GM19397 (cell line): ENCODE measurements around the gene SCRN2.

Source experiments
- ATAC-seq: cut with Tn5 transposase; IDR thresholded peaks from one replicate; pipeline ENCODE4 v1.9.1; 2021; ENCODE audit warnings: mild to moderate bottlenecking, moderate library complexity; ENCODE audit not compliant: unreplicated experiment

The SCRN2 gene

GRCh38 chr17:47807421-47807820, 33.7 kb downstream of the SCRN2 start:
- no peak for ATAC-seq

- ATAC-seq = no peak
Measured at GRCh38 chr17:47806913-47807255, 34.2 kb downstream of the SCRN2 start.

GRCh38 chr17:47806026-47806912, 34.8 kb downstream of the SCRN2 start:
- ATAC-seq = no peak

GRCh38 chr17:47804461-47804860, 36.6 kb downstream of the SCRN2 start:
- no peak for ATAC-seq

- ATAC-seq = no peak
Measured at GRCh38 chr17:47803751-47804150, 37.3 kb downstream of the SCRN2 start.

GRCh38 chr17:47803201-47803600, 37.9 kb downstream of the SCRN2 start:
- ATAC-seq = no peak

- ATAC-seq = no peak
Measured at GRCh38 chr17:47802341-47803022, 38.6 kb downstream of the SCRN2 start.

GRCh38 chr17:47801906-47802305, 39.2 kb downstream of the SCRN2 start:
- no peak for ATAC-seq

- no peak for ATAC-seq
Measured at GRCh38 chr17:47801176-47801765, 39.8 kb downstream of the SCRN2 start.

GRCh38 chr17:47800686-47801085, 40.4 kb downstream of the SCRN2 start:
- no peak for ATAC-seq

- no peak for ATAC-seq
Measured at GRCh38 chr17:47797797-47798196, 43.3 kb downstream of the SCRN2 start.

- no peak for ATAC-seq
Measured at GRCh38 chr17:47792979-47793378, 48.1 kb downstream of the SCRN2 start.

GRCh38 chr17:47792457-47792856, 48.6 kb downstream of the SCRN2 start:
- no peak for ATAC-seq

GRCh38 chr17:47791025-47791424, 50.0 kb downstream of the SCRN2 start:
- no peak for ATAC-seq

- ATAC-seq = no peak
Measured at GRCh38 chr17:47789611-47790561, 51.2 kb downstream of the SCRN2 start.
